HepG2 (cell line): ENCODE data around the gene FAM162A. TPM values are rescaled to one million over a fixed set of nuclear protein-coding genes. Genes with fewer than 3 reads are reported as not detected.

ENCODE experiments used
- BRCA1 ChIP-seq: sonication (generic); formaldehyde crosslinking; IDR thresholded peaks from 2 replicates; pipeline ENCODE4 v1.4.0; 2020; ENCODE audit warnings: missing genetic modification reagents
- BRD4 ChIP-seq: sonication (generic); formaldehyde crosslinking; IDR thresholded peaks from 2 replicates; pipeline ENCODE4 v1.4.0; 2020; ENCODE audit warnings: missing genetic modification reagents
- HOXA5 ChIP-seq: sonication (generic); formaldehyde crosslinking; IDR thresholded peaks from 2 replicates; pipeline ENCODE4 v1.4.0; 2020; ENCODE audit warnings: missing genetic modification reagents
- NFAT5 ChIP-seq: sonication (generic); formaldehyde crosslinking; IDR thresholded peaks from 2 replicates; pipeline ENCODE4 v1.4.0; 2020; ENCODE audit warnings: missing genetic modification reagents
- PHF5A ChIP-seq: IDR thresholded peaks from one replicate; pipeline ENCODE4 v1.6.1; 2018; ENCODE audit warnings: low read depth, missing genetic modification reagents; ENCODE audit not compliant: unreplicated experiment
- POGZ ChIP-seq: sonication (generic); formaldehyde crosslinking; IDR thresholded peaks from 2 replicates; pipeline ENCODE4 v1.4.0; 2020; ENCODE audit warnings: mild to moderate bottlenecking, missing genetic modification reagents
- PRMT3 ChIP-seq: sonication (generic); formaldehyde crosslinking; IDR thresholded peaks from 2 replicates; pipeline ENCODE4 v1.8.1; 2022; ENCODE audit warnings: low read depth, mild to moderate bottlenecking, moderate library complexity, missing genetic modification reagents, borderline replicate concordance
- SOX6 ChIP-seq, 2 experiments: fragments of 450-650 bp in 1 of 2; sonication (generic) in 1 of 2; formaldehyde crosslinking in 1 of 2; IDR thresholded peaks; 2 replicates each; pipeline versions ENCODE4 v1.4.0 to v1.6.1; 2017 to 2020; ENCODE audit warnings: antibody characterized with exemption in 1 of 2, mild to moderate bottlenecking in 1 of 2, missing genetic modification reagents in 1 of 2
- ZBTB2 ChIP-seq: sonication (generic); formaldehyde crosslinking; IDR thresholded peaks from 2 replicates; pipeline ENCODE4 v1.8.0; 2022; ENCODE audit warnings: low read depth, missing genetic modification reagents
- ZNF296 ChIP-seq: sonication (generic); formaldehyde crosslinking; conservative IDR thresholded peaks from 2 replicates; pipeline ENCODE4 v1.5.0; 2020; ENCODE audit warnings: mild to moderate bottlenecking, missing genetic modification reagents
- ZNF563 ChIP-seq: sonication (generic); formaldehyde crosslinking; IDR thresholded peaks from 2 replicates; pipeline ENCODE4 v1.8.0; 2022; ENCODE audit warnings: mild to moderate bottlenecking, moderate library complexity, missing genetic modification reagents
- ZNF670 ChIP-seq: sonication (generic); formaldehyde crosslinking; IDR thresholded peaks from 2 replicates; pipeline ENCODE4 v1.8.0; 2022; ENCODE audit warnings: mild to moderate bottlenecking, missing genetic modification reagents, borderline replicate concordance
- ZNF672 ChIP-seq: sonication (generic); formaldehyde crosslinking; IDR thresholded peaks from 2 replicates; pipeline ENCODE4 v1.8.1; 2022; ENCODE audit warnings: missing genetic modification reagents
- ZNF790 ChIP-seq: sonication (generic); formaldehyde crosslinking; IDR thresholded peaks from 2 replicates; pipeline ENCODE4 v1.8.0; 2022; ENCODE audit warnings: missing genetic modification reagents, mild to moderate bottlenecking, borderline replicate concordance
- ZNF83 ChIP-seq: sonication (generic); formaldehyde crosslinking; IDR thresholded peaks from 2 replicates; pipeline ENCODE4 v1.4.0; 2020; ENCODE audit warnings: missing genetic modification reagents, mild to moderate bottlenecking, borderline replicate concordance
- ZSCAN22 ChIP-seq: sonication (generic); formaldehyde crosslinking; IDR thresholded peaks from 2 replicates; pipeline ENCODE4 v1.4.0; 2020; ENCODE audit warnings: mild to moderate bottlenecking, missing genetic modification reagents
- polyA plus RNA-seq, 8 experiments: library from polyadenylated mRNA; depleted of rRNA in 3 of 8; stranded (reverse) in 7 of 8; unstranded in 1 of 8; fragments of >200 nt; fragmentation: Illumina TruSeq in 4 of 8; extraction: Trizol in 4 of 8; gene quantifications; 2 replicates each; pipeline versions ENCODE4 v1.2.1 to v1.2.3, GENCODE V29; 2011 to 2016; ENCODE audit warnings: low read depth in 4 of 8, missing spikeins in 1 of 8, mixed read lengths in 1 of 8; ENCODE audit not compliant: insufficient read depth in 1 of 8
- total RNA-seq, 5 experiments: library from RNA; depleted of rRNA; stranded (reverse); fragments of >200 nt; fragmentation: Illumina TruSeq; extraction: Trizol; gene quantifications; 2 replicates each; pipeline ENCODE4 v1.2.3, GENCODE V29; 2016; ENCODE audit warnings: low read depth in 1 of 5
- TF ChIP-seq, protein P1 (sequence below): sonication (generic); formaldehyde crosslinking; IDR thresholded peaks from 2 replicates; pipeline ENCODE4 v1.4.0; 2020; ENCODE audit warnings: mild to moderate bottlenecking, missing genetic modification reagents

FAM162A gene
- total and polyA plus RNA-seq, 2 of the 13 experiments (the other 11 are each of a cell fraction or from before 2014, with no cell fraction given), result 115 to 155 TPM

DNA sequence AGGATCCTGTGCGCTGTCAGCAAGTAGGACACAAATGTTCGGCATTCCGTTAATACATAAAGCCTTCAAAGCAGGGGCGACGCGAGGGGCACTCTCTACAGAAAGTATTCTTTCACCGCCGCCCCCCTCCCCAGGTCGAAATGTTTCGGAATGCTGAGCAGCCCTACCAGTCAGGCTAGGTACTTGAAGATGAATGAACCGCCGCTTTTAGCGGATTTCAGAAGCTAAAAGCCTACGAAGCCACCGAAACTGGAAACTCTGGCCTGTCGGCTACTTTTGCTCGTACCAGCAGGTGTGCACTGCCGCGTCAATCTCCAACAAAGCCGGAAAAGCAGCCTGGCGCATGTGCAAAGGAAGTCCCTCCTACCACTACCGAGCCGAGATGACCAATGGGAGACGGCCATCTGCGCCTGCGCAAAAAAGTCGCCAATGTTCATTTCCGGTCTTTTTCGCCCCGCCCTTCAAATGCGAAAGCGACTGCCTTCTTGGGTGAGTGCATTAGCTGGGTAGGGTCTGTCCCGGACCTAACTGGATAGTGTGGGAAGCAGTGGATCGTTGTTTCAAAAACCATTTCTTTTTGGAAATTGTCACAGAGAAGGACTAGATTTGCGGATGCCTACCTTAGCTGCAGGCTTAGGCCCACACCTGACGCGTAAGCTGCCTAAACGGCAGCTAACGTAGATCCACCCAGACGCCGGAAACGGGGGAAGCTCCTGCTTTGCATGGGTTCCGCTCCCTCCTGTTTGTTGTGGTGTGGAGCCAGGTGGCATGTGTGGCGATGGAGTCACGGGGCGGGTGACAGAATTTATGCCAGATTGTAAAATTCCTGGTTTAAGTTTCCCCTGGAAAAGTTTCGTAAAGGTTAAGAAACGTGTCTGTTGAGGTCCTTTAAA, 32.0 kb downstream of the FAM162A start, which contains the start of gene WDR5B (continued):
- TF ChIP-seq ZNF83 (CRISPR knock-in tag) (no peak), BRCA1 (CRISPR knock-in tag) (0 out of 2 replicates have a peak, but pooled peaks have one; percentile 19), POGZ (CRISPR knock-in tag) (peak; percentile 76), BRD4 (CRISPR knock-in tag) (peak; percentile 10; the same call in 1 of the 2 replicates), ZBTB2 (no peak), ZNF670 (CRISPR knock-in tag) (0 out of 2 replicates have a peak, but pooled peaks have one; percentile 65), HOXA5 (CRISPR knock-in tag) (peak; percentile 82), ZNF563 (CRISPR knock-in tag) (no peak), PRMT3 (CRISPR knock-in tag) (no peak), ZNF296 (CRISPR knock-in tag) (no peak), PHF5A (CRISPR knock-in tag) (no peak), SOX6 (IDR thresholded peaks at IDR 0.05) (no peak), SOX6 (CRISPR knock-in tag; IDR thresholded peaks at IDR 0.05) (peak; percentile 74), NFAT5 (CRISPR knock-in tag) (peak; percentile 52; the same call in 1 of the 2 replicates), ZSCAN22 (no peak), ZNF672 (CRISPR knock-in tag) (no peak), ZNF790 (CRISPR knock-in tag) (peak; percentile 91)
- TF ChIP-seq, protein P1, sequence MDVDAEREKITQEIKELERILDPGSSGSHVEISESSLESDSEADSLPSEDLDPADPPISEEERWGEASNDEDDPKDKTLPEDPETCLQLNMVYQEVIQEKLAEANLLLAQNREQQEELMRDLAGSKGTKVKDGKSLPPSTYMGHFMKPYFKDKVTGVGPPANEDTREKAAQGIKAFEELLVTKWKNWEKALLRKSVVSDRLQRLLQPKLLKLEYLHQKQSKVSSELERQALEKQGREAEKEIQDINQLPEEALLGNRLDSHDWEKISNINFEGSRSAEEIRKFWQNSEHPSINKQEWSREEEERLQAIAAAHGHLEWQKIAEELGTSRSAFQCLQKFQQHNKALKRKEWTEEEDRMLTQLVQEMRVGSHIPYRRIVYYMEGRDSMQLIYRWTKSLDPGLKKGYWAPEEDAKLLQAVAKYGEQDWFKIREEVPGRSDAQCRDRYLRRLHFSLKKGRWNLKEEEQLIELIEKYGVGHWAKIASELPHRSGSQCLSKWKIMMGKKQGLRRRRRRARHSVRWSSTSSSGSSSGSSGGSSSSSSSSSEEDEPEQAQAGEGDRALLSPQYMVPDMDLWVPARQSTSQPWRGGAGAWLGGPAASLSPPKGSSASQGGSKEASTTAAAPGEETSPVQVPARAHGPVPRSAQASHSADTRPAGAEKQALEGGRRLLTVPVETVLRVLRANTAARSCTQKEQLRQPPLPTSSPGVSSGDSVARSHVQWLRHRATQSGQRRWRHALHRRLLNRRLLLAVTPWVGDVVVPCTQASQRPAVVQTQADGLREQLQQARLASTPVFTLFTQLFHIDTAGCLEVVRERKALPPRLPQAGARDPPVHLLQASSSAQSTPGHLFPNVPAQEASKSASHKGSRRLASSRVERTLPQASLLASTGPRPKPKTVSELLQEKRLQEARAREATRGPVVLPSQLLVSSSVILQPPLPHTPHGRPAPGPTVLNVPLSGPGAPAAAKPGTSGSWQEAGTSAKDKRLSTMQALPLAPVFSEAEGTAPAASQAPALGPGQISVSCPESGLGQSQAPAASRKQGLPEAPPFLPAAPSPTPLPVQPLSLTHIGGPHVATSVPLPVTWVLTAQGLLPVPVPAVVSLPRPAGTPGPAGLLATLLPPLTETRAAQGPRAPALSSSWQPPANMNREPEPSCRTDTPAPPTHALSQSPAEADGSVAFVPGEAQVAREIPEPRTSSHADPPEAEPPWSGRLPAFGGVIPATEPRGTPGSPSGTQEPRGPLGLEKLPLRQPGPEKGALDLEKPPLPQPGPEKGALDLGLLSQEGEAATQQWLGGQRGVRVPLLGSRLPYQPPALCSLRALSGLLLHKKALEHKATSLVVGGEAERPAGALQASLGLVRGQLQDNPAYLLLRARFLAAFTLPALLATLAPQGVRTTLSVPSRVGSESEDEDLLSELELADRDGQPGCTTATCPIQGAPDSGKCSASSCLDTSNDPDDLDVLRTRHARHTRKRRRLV (CRISPR knock-in tag), result 0 out of 2 replicates have a peak, but pooled peaks have one; percentile 58
